ENCODE results near the gene UMAD1.

Gene UMAD1

GRCh38 chr7:7850150-7850549 is 209.6 kb downstream of the UMAD1 start:
- no peak for DNase-seq

GRCh38 chr7:7851381-7851780 is 210.8 kb downstream of the UMAD1 start:
- DNase-seq = no peak

- DNase-seq = no peak
These were observed 211.4 kb downstream of the UMAD1 start for GRCh38 chr7:7851991-7852390.

DNA sequence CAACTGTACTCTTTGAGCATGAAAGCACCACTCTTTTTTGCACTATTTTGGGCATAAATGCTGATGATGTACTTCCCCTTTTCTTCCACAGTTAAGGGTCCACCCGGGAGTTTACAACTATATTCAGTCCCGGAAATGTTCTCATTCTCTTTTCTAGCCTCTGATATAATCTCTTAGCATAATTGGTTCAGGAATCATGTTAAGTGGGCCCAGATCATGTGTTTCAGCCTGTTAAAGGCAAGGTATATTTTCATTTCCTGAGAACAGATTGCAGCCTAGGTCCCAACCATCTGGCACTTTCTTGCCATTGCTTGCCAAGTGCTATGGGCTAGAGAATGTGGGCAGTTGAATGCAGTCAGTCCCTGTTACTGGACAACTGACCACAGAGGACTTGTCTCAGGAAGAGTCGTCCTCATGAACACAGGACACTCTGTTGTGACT is 216.6 kb downstream of the UMAD1 start:
- no peak for DNase-seq

DNA sequence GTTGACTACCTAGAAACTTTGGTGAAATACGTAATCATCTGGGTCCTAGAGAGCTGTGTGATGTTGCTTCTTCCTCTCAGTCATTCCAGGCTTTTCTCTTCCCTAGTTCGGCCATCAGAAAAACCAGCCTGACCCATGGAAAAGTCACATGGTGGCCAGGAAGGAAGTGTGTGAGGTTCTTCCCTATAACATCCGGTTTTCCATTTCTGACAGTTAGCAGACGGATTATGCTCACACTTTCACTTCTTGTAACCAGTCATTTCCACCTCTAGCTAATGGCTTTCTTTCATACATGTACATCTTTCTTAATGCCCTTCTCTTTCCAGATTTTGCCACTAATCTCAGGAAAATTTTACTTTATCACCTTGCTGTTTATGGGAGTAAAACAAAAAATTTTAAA is 218.0 kb downstream of the UMAD1 start:
- DNase-seq = no peak

GRCh38 chr7:7859411-7859810 is 218.9 kb downstream of the UMAD1 start:
- DNase-seq = no peak

- DNase-seq = no peak
These were observed 220.7 kb downstream of the UMAD1 start for GRCh38 chr7:7861211-7861633.

- DNase-seq = no peak
These were observed 221.8 kb downstream of the UMAD1 start for GRCh38 chr7:7862393-7862792.

DNA sequence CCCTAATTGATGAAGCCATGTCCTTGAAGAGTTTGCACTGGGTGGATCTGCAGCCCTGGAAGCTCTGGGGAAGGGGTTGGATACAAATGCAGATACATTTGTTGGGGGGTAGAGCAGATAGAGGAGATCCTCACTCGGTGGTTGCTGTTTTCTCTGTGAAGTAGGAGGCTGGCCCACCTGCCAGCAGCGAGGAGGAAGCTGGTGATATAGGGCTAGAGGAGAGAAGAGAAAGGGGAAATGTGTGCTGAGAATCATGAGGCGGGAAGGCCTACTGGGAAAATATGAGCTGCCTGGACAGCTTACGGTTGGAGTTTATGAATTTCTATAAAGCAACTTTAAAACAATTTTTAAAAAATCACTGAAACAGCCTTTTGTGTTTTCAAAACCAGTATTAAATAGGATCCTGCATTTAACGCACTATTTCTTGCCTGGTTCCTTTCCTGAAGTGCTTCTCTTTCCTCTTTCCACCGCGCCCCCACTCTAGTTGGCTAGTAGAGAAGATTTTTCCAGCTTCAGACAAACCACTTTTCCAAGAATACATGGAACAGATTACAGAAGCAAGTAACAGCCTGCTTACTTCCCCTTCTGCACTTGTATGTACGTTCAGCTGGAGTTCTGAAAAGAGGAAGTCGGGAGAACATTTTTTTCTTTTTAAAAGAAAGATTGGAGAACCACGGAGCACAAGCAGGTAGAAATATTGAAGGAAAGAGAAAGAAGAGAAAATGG is 227.5 kb downstream of the UMAD1 start:
- no peak for DNase-seq

GRCh38 chr7:7868572-7868899 is 228.0 kb downstream of the UMAD1 start:
- DNase-seq = no peak

DNA sequence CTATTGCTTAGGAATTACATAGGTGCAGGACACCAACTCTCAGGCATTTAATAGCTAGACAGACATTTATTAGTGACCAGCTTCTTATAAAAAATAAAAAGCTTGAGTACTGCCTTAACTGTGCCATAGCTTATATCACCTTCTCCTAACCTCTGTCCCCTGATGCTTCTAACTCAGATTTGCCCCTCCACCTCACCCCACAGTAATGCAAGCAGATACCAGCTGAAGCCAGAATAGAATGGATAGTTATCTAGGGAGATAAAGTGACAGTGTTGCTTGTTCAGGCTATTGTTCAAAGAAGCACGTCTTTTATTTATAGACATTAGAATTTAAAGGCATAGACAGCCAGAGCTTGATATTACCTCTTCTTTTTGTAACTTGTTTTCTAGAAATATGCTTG is 228.5 kb downstream of the UMAD1 start:
- no peak for DNase-seq

- DNase-seq = no peak
These were observed 229.1 kb downstream of the UMAD1 start for GRCh38 chr7:7869651-7870050.

- DNase-seq = no peak
These were observed 230.0 kb downstream of the UMAD1 start for GRCh38 chr7:7870555-7870954.

GRCh38 chr7:7876419-7876818 is 235.9 kb downstream of the UMAD1 start:
- no peak for DNase-seq

DNA sequence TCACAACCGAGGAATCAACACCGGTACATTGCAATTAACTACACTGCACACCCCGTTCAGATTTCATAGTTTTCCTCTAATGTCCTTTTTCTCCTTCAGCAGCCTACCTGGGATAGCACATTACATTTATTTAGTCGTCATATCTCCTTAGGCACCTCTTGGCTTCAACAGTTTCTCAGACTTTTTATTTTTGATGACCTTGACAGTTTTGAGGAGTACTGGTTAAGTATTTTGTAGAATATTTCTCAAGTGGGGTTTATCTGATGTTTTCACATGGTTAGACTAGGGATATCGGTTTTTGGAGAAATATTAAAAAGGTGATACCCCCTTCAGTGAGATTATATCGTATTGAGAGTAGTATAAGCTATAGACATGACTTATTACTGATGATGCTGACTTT is 241.0 kb downstream of the UMAD1 start:
- no peak for DNase-seq

DNA sequence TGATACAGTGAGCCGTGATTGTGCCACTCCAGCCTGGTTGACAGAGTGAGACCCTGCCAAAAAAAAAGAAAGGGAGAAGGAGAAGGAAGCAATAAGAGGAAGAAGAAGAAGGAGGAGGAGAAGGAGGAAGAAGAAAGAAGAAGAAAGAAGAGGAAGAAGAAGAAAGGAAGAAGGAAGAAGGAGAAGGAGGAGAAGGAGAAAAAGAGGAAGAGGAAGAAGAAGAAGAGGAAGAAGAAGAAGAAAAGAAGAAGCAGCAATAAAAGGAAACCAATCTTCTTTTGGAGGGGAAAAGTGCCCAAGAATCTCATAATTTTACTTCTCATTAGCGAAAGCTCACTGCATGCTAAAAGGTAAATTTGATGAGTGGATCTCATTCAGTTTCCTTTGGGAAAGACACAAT is 242.3 kb downstream of the UMAD1 start:
- DNase-seq = no peak

DNA sequence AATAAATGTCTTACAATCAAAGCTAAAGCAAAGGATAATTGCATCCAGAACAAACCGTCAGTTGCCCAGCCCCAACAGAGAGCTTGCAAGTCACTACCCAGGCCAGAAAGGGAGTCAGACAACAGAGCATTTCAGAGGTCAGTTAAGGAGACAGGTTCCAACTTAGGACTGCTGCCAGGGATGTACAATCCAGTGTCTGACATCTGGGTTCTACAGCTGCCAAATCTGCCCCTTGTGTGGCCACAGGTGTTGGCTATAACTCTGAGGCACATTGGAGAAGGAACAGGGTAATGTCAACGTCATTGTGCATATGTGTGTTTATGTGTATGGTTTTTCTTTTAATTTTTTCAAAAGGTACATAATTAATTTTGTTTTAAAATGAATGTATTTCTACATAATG is 242.8 kb downstream of the UMAD1 start:
- no peak for DNase-seq

GRCh38 chr7:7884855-7885254 is 244.3 kb downstream of the UMAD1 start:
- no peak for DNase-seq

DNA sequence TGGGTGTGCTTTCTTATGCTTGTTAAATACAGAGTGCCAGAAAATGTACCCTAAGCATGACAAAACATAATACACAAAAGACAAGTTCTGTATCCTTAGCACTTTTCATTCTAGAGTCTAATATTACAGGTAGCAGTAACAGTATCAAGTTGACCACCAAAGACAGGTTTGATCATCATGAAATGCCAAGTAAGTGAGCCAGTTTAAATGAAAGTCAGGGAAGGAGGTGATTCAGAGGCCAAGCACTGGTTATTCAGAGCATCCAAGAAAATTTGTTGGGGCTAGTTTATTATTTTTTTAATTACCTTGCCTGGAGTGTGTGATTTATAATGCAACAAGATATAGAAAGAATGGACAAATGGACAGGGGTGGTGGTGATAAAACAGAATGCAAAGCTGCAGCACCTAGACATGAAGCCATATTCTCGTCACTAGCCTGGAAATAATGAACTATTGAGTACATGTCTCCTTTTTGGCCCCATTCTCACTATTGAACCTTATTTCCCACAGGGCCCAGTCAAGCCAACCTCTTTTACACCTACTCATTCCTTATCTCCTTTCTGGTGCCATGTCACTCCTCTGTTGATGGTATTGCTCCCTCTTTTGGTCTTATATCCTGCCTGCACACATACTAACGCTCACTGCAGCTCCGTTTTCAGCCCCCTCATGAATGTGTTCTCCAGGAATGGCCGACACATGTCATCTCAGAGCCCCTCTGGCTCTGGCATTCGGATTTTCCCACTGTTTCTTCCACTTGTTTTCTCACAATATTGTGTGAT is 249.4 kb downstream of the UMAD1 start:
- DNase-seq = no peak

GRCh38 chr7:7895004-7895650 is 254.6 kb downstream of the UMAD1 start:
- DNase-seq = no peak

- no peak for DNase-seq
These were observed 255.2 kb downstream of the UMAD1 start for GRCh38 chr7:7895754-7896153.

GRCh38 chr7:7897509-7897908 is 257.0 kb downstream of the UMAD1 start:
- DNase-seq = no peak

GRCh38 chr7:7897949-7898515 is 257.5 kb downstream of the UMAD1 start:
- DNase-seq = no peak

- DNase-seq = no peak
These were observed 262.3 kb downstream of the UMAD1 start for GRCh38 chr7:7902845-7903244.
